ENCODE data around the gene TMCO4. TPM values are rescaled to one million over a fixed set of nuclear protein-coding genes. Genes with fewer than 3 reads are reported as not detected.

TMCO4 gene
- total RNA-seq, 1 experiment from 2014 or later: 13.5 TPM

GRCh38 chr1:19762175-19762779 lies 37.4 kb downstream of the TMCO4 start:
- DNase-seq: peak; percentile 55
- Mint-ChIP-seq H3K4me1 (ENCODE audit: low read depth, unreplicated experiment) (peaks cover 43% of the 10 kb centered on the region), H3K27ac (ENCODE audit: unreplicated experiment) (no peak overlapping the region), H3K9me3 (ENCODE audit: low read depth, unreplicated experiment) (no peaks in the 10 kb centered on the region), H3K4me3 (ENCODE audit: low read depth, unreplicated experiment) (no peak overlapping the region), H3K27me3 (ENCODE audit: unreplicated experiment) (no peaks in the 10 kb centered on the region), H3K36me3 (ENCODE audit: insufficient read depth, unreplicated experiment) (peaks cover 8% of the 10 kb centered on the region)
- CTCF ChIA-PET: interaction anchor here (1.2 to 1.8 kb wide), 3 partner anchors 111 to 121 kb away, joined by 3 to 5 read pairs (median 5); partner anchors contain the start of gene OTUD3
- intact Hi-C loops (cut with micrococcal nuclease; ENCODE audit: unreplicated experiment): loop anchor here (1.0 kb wide), 1 partner anchor 110 kb away; no protein-coding TSS in a partner anchor
- BruUV-seq (replicated peaks): no TSS peak
- TF ChIP-seq, protein P1, sequence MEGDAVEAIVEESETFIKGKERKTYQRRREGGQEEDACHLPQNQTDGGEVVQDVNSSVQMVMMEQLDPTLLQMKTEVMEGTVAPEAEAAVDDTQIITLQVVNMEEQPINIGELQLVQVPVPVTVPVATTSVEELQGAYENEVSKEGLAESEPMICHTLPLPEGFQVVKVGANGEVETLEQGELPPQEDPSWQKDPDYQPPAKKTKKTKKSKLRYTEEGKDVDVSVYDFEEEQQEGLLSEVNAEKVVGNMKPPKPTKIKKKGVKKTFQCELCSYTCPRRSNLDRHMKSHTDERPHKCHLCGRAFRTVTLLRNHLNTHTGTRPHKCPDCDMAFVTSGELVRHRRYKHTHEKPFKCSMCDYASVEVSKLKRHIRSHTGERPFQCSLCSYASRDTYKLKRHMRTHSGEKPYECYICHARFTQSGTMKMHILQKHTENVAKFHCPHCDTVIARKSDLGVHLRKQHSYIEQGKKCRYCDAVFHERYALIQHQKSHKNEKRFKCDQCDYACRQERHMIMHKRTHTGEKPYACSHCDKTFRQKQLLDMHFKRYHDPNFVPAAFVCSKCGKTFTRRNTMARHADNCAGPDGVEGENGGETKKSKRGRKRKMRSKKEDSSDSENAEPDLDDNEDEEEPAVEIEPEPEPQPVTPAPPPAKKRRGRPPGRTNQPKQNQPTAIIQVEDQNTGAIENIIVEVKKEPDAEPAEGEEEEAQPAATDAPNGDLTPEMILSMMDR (IDR thresholded peaks at IDR 0.05; ENCODE audit: unreplicated experiment): peak; percentile 78

DNA sequence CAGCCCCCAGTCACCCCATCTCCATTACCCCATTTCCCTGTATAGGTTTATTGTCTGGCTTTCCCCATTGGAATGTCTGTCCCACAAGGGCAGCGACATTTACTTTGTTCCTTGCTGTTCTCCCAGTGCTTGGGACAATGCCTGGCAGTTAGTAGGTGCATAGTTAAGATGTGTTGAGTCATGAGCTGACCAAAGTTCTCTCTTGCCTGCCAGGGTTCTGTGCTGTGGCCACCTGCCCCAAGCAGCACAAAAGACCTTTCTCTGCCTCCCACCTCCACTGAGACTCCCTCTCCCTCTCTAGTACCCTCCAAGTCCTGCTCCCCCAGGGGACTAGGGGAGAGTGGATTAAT lies 40.0 kb downstream of the TMCO4 start:
- CTCF ChIA-PET: interaction anchor here (0.6 to 1.2 kb wide), 2 partner anchors 113 to 145 kb away, joined by 4 to 5 read pairs; no protein-coding TSS in a partner anchor
- Mint-ChIP-seq H3K27me3 (ENCODE audit: unreplicated experiment) (no peaks in the 10 kb centered on the region), H3K9me3 (ENCODE audit: low read depth, unreplicated experiment) (no peaks in the 10 kb centered on the region), H3K4me3 (ENCODE audit: low read depth, unreplicated experiment) (no peak overlapping the region), H3K4me1 (ENCODE audit: low read depth, unreplicated experiment) (peaks cover 23% of the 10 kb centered on the region), H3K36me3 (ENCODE audit: insufficient read depth, unreplicated experiment) (peaks cover 3% of the 10 kb centered on the region), H3K27ac (ENCODE audit: unreplicated experiment) (no peak overlapping the region)
- intact Hi-C loops (cut with micrococcal nuclease; ENCODE audit: unreplicated experiment): no loop called here
- TF ChIP-seq, protein P1 (IDR thresholded peaks at IDR 0.05; ENCODE audit: unreplicated experiment): no peak
- DNase-seq: peak; percentile 15
- BruUV-seq (replicated peaks): no TSS peak

GRCh38 chr1:19758227-19758830 lies 41.4 kb downstream of the TMCO4 start:
- H3K4me3 Mint-ChIP-seq (ENCODE audit: low read depth, unreplicated experiment): no peak overlapping the region
- no peak for DNase-seq
- CTCF ChIA-PET: no interaction called here
- peaks cover 3% of the 10 kb centered on the region for H3K36me3 Mint-ChIP-seq (ENCODE audit: insufficient read depth, unreplicated experiment)
- no peaks in the 10 kb centered on the region for H3K9me3 Mint-ChIP-seq (ENCODE audit: low read depth, unreplicated experiment)
- no peak overlapping the region for H3K27ac Mint-ChIP-seq (ENCODE audit: unreplicated experiment)
- H3K4me1 Mint-ChIP-seq (ENCODE audit: low read depth, unreplicated experiment): peaks cover 23% of the 10 kb centered on the region
- BruUV-seq (replicated peaks): no TSS peak
- TF ChIP-seq, protein P1 (IDR thresholded peaks at IDR 0.05; ENCODE audit: unreplicated experiment): no peak
- no peaks in the 10 kb centered on the region for H3K27me3 Mint-ChIP-seq (ENCODE audit: unreplicated experiment)
- intact Hi-C loops (cut with micrococcal nuclease; ENCODE audit: unreplicated experiment): no loop called here

- H3K4me1 Mint-ChIP-seq (ENCODE audit: low read depth, unreplicated experiment): peaks cover 23% of the 10 kb centered on the region
- peaks cover 3% of the 10 kb centered on the region for H3K36me3 Mint-ChIP-seq (ENCODE audit: insufficient read depth, unreplicated experiment)
- CTCF ChIA-PET: no interaction called here
- no peak overlapping the region for H3K27ac Mint-ChIP-seq (ENCODE audit: unreplicated experiment)
- intact Hi-C loops (cut with micrococcal nuclease; ENCODE audit: unreplicated experiment): no loop called here
- TF ChIP-seq, protein P1 (IDR thresholded peaks at IDR 0.05; ENCODE audit: unreplicated experiment): no peak
- H3K4me3 Mint-ChIP-seq (ENCODE audit: low read depth, unreplicated experiment): no peak overlapping the region
- no peak for DNase-seq
- no TSS peak for BruUV-seq (replicated peaks)
- H3K9me3 Mint-ChIP-seq (ENCODE audit: low read depth, unreplicated experiment): no peaks in the 10 kb centered on the region
- no peaks in the 10 kb centered on the region for H3K27me3 Mint-ChIP-seq (ENCODE audit: unreplicated experiment)
These were observed 42.1 kb downstream of the TMCO4 start for GRCh38 chr1:19757641-19758040.
